H1 (cell line): ENCODE results near the gene ASCC3. TPM values are rescaled to one million over a fixed set of nuclear protein-coding genes. Genes with fewer than 3 reads are reported as not detected.

Source experiments
- BRCA1 ChIP-seq: IDR thresholded peaks from 2 replicates; pipeline ENCODE4 v1.6.1; 2012; ENCODE audit warnings: low read depth, low read length, improper control_type of control experiment
- POU5F1 ChIP-seq: IDR thresholded peaks from 2 replicates; pipeline ENCODE4 v1.6.1; 2011; ENCODE audit warnings: low read depth, mild to moderate bottlenecking, low read length, moderate library complexity
- TAF7 ChIP-seq: optimal IDR thresholded peaks from 2 replicates; pipeline ENCODE3; 2011; ENCODE audit warnings: low read depth, mild to moderate bottlenecking, inconsistent platforms, low read length, moderate library complexity, borderline replicate concordance
- ZNF274 ChIP-seq: IDR thresholded peaks from 2 replicates; pipeline ENCODE4 v1.7.0; 2012; ENCODE audit warnings: low read length, borderline replicate concordance; ENCODE audit errors: extremely low read depth
- polyA plus RNA-seq, 7 experiments: library from polyadenylated mRNA; depleted of rRNA in 3 of 7; stranded (reverse) in 5 of 7; unstranded in 2 of 7; fragments of >200 nt in 5 of 7; fragments of 200-250 nt in 2 of 7; gene quantifications; 1 replicate in 5 of 7; 2 replicates in 1 of 7; 4 replicates in 1 of 7; pipeline versions ENCODE4 v1.2.1 to v1.2.3, GENCODE V29; 2011 to 2013; ENCODE audit warnings: missing spikeins in 2 of 7, mixed read lengths in 2 of 7
- total RNA-seq: library from RNA; stranded (reverse); fragmentation: NEBNext Ultra II Directional; extraction: Animal tissue kit (Norgen Biotek cat#: 25700); gene quantifications from 2 replicates; pipeline ENCODE4 v1.2.1, GENCODE V29; 2021
- TF ChIP-seq, protein P1 (sequence below): fragments of 300-600 bp; sonication (generic); IDR thresholded peaks from 2 replicates; pipeline ENCODE4 v1.7.1; 2012; ENCODE audit warnings: low read length, moderate library complexity, mild to moderate bottlenecking, inconsistent platforms; ENCODE audit not compliant: insufficient replicate concordance

The ASCC3 gene
- total and polyA plus RNA-seq, 2 of the 8 experiments (the other 6 are each of a cell fraction or from before 2014, with no cell fraction given), result 37.5 to 77.8 TPM

DNA sequence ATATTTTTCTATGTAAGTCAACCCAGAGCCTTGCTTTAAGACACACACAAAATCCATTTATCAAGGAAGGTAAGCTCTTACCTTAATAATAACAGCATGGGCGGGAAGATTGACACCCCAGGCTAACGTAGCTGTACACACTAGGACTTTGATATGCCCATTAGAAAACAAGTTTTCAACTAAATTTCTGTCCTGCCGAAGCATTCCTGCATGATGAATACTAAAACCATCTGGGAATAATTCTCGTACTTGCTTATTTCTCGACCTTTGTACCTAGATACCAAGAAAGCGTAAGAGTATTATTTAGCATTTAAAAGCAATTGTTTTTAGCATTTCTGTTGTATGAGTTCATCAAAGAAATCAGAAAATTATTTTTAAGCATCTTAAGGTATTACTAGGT, 218.9 kb downstream of the ASCC3 start (continued):
- TF ChIP-seq, protein P1, sequence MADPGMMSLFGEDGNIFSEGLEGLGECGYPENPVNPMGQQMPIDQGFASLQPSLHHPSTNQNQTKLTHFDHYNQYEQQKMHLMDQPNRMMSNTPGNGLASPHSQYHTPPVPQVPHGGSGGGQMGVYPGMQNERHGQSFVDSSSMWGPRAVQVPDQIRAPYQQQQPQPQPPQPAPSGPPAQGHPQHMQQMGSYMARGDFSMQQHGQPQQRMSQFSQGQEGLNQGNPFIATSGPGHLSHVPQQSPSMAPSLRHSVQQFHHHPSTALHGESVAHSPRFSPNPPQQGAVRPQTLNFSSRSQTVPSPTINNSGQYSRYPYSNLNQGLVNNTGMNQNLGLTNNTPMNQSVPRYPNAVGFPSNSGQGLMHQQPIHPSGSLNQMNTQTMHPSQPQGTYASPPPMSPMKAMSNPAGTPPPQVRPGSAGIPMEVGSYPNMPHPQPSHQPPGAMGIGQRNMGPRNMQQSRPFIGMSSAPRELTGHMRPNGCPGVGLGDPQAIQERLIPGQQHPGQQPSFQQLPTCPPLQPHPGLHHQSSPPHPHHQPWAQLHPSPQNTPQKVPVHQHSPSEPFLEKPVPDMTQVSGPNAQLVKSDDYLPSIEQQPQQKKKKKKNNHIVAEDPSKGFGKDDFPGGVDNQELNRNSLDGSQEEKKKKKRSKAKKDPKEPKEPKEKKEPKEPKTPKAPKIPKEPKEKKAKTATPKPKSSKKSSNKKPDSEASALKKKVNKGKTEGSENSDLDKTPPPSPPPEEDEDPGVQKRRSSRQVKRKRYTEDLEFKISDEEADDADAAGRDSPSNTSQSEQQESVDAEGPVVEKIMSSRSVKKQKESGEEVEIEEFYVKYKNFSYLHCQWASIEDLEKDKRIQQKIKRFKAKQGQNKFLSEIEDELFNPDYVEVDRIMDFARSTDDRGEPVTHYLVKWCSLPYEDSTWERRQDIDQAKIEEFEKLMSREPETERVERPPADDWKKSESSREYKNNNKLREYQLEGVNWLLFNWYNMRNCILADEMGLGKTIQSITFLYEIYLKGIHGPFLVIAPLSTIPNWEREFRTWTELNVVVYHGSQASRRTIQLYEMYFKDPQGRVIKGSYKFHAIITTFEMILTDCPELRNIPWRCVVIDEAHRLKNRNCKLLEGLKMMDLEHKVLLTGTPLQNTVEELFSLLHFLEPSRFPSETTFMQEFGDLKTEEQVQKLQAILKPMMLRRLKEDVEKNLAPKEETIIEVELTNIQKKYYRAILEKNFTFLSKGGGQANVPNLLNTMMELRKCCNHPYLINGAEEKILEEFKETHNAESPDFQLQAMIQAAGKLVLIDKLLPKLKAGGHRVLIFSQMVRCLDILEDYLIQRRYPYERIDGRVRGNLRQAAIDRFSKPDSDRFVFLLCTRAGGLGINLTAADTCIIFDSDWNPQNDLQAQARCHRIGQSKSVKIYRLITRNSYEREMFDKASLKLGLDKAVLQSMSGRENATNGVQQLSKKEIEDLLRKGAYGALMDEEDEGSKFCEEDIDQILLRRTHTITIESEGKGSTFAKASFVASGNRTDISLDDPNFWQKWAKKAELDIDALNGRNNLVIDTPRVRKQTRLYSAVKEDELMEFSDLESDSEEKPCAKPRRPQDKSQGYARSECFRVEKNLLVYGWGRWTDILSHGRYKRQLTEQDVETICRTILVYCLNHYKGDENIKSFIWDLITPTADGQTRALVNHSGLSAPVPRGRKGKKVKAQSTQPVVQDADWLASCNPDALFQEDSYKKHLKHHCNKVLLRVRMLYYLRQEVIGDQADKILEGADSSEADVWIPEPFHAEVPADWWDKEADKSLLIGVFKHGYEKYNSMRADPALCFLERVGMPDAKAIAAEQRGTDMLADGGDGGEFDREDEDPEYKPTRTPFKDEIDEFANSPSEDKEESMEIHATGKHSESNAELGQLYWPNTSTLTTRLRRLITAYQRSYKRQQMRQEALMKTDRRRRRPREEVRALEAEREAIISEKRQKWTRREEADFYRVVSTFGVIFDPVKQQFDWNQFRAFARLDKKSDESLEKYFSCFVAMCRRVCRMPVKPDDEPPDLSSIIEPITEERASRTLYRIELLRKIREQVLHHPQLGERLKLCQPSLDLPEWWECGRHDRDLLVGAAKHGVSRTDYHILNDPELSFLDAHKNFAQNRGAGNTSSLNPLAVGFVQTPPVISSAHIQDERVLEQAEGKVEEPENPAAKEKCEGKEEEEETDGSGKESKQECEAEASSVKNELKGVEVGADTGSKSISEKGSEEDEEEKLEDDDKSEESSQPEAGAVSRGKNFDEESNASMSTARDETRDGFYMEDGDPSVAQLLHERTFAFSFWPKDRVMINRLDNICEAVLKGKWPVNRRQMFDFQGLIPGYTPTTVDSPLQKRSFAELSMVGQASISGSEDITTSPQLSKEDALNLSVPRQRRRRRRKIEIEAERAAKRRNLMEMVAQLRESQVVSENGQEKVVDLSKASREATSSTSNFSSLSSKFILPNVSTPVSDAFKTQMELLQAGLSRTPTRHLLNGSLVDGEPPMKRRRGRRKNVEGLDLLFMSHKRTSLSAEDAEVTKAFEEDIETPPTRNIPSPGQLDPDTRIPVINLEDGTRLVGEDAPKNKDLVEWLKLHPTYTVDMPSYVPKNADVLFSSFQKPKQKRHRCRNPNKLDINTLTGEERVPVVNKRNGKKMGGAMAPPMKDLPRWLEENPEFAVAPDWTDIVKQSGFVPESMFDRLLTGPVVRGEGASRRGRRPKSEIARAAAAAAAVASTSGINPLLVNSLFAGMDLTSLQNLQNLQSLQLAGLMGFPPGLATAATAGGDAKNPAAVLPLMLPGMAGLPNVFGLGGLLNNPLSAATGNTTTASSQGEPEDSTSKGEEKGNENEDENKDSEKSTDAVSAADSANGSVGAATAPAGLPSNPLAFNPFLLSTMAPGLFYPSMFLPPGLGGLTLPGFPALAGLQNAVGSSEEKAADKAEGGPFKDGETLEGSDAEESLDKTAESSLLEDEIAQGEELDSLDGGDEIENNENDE, result no peak
- TF ChIP-seq BRCA1 (no peak), TAF7 (no peak), ZNF274 (no peak), POU5F1 (no peak)
